HG03460 (cell line): ENCODE measurements around the gene MECR.

Experiments used
- ATAC-seq: cut with Tn5 transposase; IDR thresholded peaks from one replicate; pipeline ENCODE4 v1.9.1; 2021; ENCODE audit not compliant: unreplicated experiment

MECR gene, protein sequence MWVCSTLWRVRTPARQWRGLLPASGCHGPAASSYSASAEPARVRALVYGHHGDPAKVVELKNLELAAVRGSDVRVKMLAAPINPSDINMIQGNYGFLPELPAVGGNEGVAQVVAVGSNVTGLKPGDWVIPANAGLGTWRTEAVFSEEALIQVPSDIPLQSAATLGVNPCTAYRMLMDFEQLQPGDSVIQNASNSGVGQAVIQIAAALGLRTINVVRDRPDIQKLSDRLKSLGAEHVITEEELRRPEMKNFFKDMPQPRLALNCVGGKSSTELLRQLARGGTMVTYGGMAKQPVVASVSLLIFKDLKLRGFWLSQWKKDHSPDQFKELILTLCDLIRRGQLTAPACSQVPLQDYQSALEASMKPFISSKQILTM

DNA sequence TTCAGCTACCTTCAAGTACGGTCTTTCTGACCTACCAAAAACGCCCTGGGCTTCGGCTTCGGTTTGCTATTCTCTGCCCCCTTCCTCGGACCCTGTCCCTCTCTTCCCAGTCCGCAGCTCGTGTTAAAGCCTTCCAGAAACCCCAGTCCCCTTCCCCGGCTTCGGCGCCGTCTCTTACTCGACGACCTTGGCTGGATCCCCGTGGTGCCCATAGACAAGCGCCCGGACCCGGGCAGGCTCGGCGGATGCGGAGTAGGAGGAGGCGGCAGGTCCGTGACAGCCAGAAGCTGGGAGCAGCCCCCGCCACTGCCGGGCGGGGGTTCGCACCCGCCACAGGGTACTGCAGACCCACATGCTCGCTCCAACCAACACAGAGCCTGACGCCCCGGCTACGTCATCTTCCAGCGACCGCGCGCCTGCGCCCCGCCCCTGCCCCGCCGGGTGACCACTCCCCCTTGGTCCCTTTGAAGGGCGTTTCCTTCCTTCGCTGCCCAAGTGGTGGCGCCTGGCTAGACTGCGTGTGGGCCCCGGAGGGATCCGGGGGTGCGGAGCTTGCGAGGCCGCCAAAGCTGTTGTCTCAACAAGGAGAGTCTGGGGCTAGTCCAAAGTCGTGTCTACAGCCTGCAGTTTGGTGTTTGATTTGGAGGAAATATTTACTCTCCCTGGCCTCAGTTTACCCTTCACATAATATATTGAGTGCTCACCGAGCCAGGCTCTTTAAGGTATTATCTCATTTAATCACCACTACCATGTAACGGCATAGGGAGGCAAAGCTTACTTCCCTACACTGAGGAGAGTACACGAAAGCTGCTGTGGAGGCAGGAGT is at the start of gene MECR:
Gene MECR, minus strand, starts transcription at position 382 of the 826 bp plus-strand sequence. Its CDS starts 28 bp downstream, at position 354.
- peak; percentile 96 for ATAC-seq

DNA sequence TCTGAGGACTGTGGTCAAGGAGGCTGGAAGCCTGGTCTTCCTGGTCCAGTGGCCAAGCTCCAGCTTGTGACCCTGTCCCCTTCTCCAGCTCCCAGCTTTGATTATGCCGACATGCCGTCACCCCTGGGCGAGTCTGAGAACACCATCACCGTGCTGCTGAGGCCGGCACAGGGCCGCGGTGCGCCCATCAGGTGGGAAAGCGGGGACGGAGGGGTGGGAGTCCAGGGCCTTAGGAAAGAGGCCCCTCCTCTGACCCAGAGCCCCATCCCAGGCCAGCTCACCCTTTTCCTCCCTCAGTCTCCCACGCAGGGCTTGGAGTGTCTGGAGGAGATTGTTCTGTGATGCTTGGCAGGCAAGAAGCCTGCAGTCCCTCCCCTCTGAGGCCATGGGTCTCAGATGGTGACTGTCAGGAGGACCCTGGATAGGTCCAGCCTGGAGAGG is 49.2 kb upstream of the MECR start:
- ATAC-seq: no peak

DNA sequence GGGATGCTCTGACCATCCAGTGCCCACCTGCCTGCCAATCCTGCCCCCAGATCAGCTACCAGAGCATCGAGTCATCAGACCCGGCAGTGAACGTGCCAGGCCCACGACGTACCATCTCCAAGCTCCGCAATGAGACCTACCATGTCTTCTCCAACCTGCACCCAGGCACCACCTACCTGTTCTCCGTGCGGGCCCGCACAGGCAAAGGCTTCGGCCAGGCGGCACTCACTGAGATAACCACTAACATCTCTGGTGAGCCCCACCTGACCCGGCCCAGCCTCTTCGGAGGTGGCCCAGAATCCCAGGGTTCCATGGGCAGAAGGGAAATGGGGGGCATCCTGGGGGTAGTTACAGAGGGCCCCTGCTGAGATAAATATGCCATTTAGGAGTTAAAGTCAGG is 48.7 kb upstream of the MECR start:
- ATAC-seq: no peak

DNA sequence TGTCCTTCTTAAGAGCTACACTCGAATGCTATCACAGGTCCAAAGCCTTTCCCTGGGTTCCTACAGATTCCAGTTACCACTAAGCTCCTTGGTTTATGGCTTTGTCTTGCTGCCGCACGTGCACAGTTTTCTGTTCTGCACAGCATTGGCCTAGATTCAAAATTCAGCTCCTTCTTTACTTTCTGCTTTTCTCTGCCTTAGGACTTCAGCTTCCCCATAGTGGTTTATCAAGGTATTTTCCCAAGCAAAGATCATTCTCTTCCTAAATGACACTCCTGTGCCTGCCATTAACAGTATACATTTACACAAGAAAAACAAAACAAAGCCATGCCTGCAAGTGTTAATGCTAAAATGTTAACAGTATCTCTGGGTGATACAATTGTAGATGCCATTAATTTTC is 47.4 kb upstream of the MECR start:
- ATAC-seq: no peak

DNA sequence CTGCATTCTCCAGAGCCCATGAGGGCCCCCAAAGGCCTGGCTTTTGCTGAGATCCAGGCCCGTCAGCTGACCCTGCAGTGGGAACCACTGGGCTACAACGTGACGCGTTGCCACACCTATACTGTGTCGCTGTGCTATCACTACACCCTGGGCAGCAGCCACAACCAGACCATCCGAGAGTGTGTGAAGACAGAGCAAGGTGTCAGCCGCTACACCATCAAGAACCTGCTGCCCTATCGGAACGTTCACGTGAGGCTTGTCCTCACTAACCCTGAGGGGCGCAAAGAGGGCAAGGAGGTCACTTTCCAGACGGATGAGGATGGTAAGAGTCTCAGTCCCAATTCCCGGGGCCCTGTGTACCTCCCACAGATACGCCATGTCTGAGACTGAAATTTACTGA is 44.7 kb upstream of the MECR start:
- ATAC-seq: no peak

DNA sequence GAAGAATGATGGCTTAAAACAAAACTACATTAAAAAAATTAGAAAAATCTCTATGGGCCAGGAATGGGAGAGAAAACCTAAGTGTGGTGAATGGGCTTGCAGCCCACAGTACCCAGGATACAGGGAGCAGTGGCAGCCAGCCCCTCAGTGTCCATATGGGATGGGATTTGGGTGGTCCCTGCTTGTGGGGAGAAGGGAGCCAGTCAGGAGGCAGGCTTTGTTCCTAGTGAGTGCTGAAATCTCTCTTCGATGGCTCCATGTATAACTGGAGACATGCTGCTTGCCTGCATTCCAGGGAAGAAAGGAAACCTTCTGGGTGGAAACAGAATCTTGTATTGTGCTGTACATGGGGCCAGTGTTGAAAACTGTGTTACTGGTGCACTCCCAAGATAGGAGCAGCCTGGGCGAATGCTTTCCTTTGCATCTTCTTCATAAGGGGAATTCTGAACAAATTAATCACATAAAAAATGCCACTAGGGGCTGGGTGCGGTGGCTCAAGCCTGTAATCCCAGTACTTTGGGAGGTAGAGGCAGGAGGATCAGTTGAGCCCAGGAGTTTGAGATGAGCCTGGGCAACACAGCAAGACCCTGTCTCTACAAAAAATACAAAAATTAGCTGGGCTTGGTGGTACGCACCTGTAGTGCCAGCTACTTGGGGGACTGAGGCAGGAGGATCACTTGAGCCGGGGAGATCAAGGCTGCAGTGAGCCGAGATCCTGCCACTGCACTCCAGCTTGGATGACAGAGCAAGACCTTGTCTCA is 41.6 kb upstream of the MECR start:
- ATAC-seq: no peak

DNA sequence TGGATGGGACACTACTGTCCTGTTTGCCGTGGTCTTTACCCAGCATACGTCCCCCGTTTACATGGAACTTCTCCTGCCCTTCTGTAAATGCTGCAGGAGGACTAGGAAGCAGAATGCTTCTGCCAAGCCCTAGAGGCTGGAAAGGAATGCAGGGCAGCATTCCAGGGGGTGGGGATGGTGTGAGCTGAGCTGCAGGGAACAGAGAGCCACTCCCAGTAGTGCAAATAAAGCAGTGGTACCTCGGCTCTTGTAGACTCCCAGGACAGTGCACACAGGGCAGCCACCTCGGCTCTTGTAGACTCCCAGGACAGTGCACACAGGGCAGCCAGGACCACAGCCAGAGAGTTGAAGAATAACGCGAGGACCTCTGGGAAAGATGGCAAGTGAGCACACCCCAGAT is 41.0 kb upstream of the MECR start:
- ATAC-seq: no peak

DNA sequence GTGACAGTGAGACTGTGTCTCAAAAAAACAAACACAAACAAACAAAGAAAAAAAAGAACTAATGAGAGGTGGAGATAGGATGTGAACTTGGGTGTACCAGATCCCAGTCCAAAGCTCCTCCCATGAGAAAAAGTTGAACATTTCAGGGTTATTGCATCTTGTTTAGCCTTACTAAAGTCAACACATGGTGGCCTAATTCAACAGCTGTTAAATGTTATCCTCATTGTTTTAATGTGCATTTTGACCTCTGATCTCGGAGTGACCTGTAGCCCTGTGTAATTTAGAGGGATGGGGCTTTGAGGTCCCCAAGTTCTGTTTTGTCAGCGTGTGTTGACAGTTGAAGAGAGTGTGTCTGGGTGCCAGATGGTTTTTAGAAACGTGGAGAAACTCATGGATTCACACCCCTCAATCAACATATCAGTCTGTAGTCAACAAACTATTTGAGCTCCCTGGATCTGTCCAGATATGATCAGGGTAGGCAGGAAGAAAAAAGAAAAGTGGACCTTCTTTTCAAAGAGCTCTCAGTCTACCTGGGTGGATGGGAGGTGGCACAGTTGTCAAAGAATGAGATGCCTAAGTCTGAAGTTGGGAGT is 40.3 kb upstream of the MECR start:
- ATAC-seq: no peak

DNA sequence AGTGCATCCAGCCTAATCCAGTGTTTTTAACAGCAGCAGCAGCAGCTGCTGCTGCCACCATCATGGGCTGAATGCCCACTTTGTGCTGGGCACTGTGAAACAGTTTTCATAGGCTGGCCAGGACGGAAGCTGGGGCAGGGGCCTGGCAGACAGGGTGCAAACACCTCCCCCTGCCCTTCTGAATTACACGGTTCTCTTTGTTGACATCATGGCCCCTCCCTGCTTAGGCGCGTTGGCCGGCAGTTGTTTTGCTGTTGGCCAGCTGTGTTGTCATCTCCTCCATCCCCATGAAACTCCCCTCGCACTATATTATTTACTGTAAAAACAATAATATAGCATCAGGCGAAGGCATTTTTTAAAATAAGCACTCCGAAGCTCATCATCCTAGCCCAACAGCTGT is 38.6 kb upstream of the MECR start:
- no peak for ATAC-seq

DNA sequence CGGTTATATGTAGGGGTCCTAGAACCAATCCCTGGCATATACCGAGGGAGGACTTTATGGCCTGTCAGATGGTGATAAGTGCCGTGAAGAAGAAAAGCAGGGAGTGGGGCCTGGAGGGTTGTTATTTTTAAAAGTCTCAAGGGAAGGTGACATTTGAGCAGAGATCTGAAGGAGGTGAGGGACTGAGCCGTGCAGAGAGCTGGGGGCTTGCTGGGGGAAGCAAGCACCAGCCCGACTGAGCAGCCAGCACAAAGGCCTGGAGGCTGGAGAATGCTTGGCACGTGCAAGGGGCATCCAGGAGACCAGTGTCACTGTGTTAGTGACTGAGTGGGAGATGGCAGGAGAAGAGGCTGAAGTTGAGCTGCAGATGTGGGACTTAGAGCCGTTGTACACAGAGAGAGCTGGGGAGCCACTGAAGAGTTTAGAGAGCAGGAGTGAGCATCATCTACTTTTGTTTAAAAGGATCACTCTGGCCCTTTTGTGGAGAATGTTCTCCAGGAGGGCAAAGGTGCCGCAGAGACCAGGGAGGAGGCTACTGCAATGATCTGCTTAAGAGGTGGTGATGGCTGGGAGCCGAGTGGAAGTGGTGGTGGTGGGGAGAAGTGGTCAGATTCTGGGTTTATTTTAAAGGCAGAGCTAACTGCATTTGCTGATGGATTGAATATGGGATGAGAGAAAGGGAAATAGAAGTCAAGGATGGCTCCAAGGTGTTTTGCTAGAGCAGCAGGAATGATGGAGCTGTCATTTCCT is 36.8 kb upstream of the MECR start:
- ATAC-seq: no peak

DNA sequence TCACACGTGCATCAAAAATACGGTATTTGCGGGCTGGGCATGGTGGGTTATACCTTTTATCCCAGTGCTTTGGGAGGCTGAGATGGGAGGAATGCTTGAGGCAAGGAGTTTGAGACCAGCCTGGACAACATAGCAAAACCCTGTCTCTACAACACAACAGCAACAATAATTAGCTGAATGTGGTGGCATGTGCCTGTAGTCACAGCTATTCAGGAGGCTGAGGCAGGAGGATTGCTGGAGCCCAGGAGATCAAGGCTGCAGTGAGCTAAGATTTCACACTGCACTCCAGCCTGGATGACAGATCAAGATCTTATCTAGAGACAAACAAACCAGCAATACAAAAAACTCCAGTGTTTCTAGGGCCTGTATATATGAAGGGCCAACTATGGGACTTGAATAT is 36.2 kb upstream of the MECR start:
- ATAC-seq: no peak

DNA sequence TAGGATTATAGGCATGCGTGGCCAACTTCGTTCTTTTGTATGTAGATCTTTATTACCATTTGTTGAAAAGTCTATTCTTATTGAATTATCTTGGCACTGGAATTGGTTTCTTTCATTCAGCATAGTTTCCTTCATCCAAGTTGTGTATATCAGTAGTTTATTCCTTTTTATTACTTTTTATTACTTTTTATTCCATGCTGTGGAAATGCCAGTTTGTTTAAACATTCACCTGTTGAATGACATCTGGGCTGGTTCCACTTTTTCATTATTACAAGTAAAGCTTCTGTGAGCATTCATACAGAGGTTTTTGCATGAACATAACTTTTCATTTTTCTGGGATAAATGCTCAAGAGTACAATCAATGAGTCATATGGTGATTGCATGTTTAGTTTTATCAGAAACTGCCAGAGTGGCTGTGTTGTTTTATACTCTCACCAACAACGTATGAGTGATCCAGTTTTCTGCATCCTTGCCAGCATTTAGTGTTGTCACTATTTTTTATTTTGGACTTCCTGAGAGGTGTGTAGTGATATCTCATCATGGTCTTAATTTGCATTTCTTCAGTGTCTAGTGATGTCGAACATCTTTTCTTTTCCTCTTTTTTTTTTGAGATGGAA is 34.1 kb upstream of the MECR start:
- no peak for ATAC-seq

DNA sequence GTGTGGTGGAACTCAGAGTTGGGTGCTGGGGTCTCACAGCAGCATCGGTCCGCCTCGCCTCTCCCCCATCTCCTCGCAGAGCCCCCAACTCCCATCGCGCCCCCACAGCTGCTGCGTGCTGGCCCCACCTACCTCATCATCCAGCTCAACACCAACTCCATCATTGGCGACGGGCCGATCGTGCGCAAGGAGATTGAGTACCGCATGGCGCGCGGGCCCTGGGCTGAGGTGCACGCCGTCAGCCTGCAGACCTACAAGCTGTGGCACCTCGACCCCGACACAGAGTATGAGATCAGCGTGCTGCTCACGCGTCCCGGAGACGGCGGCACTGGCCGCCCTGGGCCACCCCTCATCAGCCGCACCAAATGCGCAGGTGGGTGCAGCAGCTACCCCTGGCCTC is 29.8 kb upstream of the MECR start:
- ATAC-seq: no peak

DNA sequence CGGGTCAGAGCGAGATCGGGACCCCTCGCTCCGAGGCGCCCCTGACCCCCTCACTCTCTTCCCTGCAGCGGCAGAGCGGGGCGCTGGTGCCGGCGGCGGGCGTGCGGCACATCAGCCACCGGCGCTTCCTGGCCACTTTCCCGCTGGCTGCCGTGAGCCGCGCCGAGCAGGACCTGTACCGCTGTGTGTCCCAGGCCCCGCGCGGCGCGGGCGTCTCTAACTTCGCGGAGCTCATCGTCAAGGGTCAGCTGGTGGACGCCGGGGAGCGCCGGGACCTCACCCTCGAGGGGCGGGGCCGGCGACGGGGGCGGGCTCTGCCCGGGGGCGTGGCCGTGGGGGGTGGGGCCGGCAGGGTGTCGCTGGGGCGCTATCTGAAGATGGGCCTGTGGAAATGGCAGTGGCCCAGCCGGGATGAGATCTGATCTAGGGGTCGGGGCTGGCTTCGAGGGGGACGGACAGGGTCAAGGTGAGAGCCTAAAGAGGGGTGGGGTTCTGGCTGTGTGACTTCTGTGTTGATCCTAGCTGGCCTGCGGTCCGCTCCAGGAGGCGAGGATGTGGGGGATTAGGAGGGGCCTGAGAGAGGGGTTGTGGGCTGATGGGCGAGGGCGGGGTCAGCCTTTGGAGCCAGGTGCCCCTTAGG is 29.2 kb upstream of the MECR start:
- no peak for ATAC-seq

DNA sequence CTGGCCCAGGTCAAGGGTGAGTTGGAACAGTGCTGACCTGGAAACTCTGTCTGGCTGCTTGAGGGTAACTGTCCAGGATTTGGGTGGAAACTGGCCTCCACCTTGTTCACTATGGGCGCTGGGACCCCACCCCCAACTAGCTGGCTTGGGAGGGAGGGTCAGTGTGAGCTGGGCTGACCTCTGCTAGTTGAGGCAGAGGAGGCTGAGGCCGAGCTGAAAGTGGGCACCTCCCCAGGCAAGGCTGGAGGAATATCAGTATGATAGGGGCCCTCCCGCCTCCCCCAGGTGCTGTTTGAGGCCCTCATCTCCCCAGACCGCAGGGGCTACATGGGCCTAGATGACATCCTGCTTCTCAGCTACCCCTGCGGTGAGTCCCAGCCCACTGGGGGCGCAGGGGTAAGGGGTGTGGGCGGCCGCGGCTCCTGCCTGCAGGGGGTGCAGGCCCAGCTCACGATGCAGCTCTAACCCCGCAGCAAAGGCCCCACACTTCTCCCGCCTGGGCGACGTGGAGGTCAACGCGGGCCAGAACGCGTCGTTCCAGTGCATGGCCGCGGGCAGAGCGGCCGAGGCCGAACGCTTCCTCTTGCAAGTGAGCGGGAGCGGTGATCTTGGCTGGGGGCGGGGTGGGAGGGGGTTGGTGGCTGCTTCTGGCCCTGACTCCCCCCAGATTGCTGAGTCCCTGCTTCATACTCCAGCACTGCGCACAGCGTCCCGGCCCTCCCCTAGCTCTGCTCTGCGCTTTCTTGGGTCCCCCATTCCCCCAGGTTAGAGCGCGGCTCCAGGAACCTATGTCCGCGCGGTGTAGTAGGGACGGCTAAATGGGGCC is 28.5 kb upstream of the MECR start:
- ATAC-seq: no peak

DNA sequence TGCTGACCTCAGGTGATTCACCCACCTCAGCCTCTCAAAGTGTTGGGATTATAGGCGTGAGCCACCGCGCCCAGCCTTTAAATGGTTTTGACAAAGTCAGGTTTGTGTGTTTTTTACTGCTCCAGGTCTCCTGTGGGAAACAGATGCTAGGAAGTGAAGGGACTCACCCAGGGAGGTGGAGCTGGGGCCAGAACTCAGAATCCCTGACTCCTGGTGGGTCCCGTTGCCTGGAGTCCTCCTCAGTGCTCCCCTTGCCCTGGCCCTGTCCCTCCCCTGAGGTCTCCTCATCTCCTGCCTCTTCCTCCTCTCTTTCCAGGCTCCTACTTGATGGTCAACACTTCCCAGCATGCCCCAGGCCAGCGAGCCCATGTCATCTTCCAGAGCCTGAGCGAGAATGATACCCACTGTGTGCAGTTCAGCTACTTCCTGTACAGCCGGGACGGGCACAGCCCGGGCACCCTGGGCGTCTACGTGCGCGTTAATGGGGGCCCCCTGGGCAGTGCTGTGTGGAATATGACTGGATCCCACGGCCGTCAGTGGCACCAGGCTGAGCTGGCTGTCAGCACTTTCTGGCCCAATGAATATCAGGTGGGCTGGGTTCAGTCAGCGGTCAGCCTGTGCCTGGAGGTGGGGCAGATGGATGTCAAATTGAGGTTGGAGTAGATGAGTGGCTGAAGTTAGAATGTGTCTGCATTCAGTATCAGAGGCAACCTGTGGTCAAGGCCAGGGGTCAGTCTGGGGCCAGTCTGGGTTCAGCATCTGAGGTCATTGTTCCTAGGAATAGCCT is 27.6 kb upstream of the MECR start:
- ATAC-seq: no peak

DNA sequence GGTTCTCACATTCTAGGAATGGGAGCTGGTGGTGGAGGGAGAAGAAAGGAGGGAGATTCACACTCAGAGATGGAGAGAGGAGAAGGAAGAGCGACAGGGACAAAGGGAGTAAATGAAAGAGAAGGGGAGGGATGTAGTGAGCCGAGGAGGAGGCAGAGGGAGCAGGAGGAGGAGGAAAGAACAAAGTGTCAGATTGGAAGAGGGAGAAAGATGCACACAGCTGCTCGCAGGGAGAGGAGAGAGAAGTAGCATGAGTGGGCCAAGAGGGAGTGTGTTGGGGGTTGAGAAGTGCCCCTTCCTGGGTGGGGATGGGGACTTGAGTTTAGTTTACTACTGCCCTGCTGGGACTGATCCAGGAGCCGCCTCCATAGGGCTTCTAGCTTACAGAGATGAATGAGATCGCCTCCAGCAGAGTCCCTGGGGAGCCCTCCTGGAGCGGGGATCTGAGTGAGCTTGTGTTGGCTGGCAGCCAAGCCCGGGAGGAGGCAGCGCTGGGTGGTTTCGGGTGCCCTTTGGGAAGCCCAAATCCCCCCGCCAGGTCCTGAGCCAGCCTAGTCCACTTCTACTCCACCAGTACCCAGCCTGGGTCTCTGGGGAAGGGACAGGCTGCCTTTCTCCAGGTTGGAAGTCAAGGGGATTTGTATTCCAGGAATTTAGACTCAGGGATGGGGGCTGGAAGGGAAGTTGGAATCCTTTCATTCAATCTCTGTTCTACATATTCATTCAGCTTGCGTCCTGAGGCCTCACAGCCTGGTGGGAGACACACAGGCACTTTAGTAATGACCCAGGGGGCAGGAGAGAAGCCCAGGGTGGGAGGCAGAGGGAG is 26.5 kb upstream of the MECR start:
- no peak for ATAC-seq
